Mammary epithelial cell (primary cell): ENCODE data around the gene TJP2.

Experiments
- EZH2 ChIP-seq: IDR thresholded peaks from 2 replicates; pipeline ENCODE4 v1.6.1; 2012; ENCODE audit warnings: low read length, inconsistent platforms, borderline replicate concordance
- TF ChIP-seq, protein P1 (sequence below), 2 donors: IDR thresholded peaks in 1 of 2; conservative IDR thresholded peaks in 1 of 2; 2 replicates each; pipeline ENCODE4 v1.5.1; 2011 to 2012; ENCODE audit warnings: inconsistent platforms in 2 of 2, low read length in 2 of 2, mild to moderate bottlenecking in 2 of 2, control low read depth in 1 of 2, low read depth in 1 of 2; ENCODE audit not compliant: insufficient read depth in 1 of 2; ENCODE audit errors: extremely low read depth in 1 of 2

DNA sequence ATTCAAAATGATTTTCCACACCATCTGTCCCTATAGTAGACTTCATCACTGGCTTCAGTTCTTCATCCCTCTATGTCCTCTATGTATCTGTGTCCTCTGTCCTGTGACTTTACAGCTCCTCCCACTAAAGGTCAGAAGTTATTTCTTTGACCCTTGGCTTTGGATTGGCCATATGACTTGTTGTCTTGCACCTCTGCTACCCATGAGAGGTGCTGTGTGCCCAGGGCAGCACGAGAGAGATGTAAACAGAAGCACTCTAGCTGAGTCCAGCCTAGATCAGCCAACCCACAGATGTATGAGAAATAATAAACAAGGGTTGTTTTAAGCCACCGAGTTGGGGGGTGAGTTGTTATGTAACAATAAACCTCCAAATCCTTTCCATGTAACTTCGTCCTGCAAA lies 87.6 kb downstream of the TJP2 start:
- TF ChIP-seq, protein P1, sequence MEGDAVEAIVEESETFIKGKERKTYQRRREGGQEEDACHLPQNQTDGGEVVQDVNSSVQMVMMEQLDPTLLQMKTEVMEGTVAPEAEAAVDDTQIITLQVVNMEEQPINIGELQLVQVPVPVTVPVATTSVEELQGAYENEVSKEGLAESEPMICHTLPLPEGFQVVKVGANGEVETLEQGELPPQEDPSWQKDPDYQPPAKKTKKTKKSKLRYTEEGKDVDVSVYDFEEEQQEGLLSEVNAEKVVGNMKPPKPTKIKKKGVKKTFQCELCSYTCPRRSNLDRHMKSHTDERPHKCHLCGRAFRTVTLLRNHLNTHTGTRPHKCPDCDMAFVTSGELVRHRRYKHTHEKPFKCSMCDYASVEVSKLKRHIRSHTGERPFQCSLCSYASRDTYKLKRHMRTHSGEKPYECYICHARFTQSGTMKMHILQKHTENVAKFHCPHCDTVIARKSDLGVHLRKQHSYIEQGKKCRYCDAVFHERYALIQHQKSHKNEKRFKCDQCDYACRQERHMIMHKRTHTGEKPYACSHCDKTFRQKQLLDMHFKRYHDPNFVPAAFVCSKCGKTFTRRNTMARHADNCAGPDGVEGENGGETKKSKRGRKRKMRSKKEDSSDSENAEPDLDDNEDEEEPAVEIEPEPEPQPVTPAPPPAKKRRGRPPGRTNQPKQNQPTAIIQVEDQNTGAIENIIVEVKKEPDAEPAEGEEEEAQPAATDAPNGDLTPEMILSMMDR (conservative IDR thresholded peaks at IDR 0.05 in 1 of 2, IDR thresholded peaks at IDR 0.05 in 1 of 2; ENCODE audit: extremely low read depth in 1 of 2, insufficient read depth in 1 of 2, low read depth in 1 of 2, low read length in 2 of 2), result no peak
- TF ChIP-seq EZH2, result no peak
